ENCODE results near the gene AHCYL1.

DNA sequence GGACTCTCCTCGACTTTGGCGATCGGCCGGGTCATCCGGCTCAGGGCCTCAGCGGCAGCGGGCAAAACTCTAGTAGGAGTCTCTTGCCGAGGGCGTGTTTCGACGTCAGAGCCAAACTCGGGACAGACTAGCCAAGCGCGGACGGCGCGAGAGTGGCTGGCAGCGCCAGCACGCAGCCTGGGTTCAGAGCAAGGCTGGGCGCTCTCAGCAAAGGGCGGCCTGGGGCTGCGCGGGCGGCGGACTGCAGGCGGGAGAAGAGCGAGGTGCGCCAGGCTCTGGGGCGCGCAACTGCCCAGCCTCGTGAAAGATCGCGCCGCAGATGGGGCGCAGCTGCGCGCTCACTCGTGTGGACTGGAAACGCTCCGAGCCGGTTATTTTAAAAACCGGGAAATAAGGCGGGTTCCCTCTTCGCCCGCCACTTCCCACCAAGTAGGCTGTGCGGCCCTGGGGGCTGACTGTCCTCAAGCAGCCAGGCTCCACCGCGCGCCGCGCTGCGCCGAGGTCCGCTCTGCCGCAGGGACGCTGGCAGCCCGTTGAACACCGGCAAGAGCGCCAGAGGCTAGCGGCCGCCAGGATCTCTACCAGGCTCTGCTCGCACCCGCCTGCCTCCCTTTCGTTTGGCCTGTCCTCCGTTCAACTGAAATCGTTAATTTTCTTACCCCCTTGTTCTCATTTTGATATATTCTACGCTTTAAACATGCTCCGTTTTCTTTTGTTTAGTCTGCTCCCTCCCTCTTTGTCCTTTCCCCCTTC lies 83.5 kb downstream of the AHCYL1 start:
- TF ChIP-seq, protein P1, sequence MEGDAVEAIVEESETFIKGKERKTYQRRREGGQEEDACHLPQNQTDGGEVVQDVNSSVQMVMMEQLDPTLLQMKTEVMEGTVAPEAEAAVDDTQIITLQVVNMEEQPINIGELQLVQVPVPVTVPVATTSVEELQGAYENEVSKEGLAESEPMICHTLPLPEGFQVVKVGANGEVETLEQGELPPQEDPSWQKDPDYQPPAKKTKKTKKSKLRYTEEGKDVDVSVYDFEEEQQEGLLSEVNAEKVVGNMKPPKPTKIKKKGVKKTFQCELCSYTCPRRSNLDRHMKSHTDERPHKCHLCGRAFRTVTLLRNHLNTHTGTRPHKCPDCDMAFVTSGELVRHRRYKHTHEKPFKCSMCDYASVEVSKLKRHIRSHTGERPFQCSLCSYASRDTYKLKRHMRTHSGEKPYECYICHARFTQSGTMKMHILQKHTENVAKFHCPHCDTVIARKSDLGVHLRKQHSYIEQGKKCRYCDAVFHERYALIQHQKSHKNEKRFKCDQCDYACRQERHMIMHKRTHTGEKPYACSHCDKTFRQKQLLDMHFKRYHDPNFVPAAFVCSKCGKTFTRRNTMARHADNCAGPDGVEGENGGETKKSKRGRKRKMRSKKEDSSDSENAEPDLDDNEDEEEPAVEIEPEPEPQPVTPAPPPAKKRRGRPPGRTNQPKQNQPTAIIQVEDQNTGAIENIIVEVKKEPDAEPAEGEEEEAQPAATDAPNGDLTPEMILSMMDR (IDR thresholded peaks at IDR 0.05), result no peak
- no peak for TF ChIP-seq POLR2A (IDR thresholded peaks at IDR 0.05)
